ENCODE results near the gene GRM7.

Gene GRM7

GRCh38 chr3:6985848-6986247, 124.9 kb downstream of the GRM7 start:
- DNase-seq: no peak

- no peak for DNase-seq
Measured at GRCh38 chr3:6989608-6990291, 128.8 kb downstream of the GRM7 start.

- DNase-seq: no peak
Measured at GRCh38 chr3:6994081-6994668, 133.3 kb downstream of the GRM7 start.

DNA sequence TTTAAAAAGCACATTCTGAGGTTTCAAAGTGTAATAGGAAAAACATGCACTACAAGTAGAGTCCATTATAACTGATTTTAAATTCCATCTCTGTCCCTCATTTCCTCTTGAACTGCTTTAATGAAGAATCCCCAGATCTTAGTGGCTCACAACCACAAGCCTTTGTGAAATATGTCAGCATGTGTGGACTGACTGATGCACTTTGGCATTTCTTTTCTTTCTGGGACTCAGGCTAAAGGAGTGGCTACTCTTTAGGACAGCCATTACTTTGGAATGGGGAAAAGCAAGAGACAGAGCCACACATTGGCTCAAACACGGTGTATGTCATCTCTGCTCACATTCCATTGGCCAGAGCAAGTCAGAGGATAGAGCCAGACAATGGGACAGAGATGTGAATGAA, 139.6 kb downstream of the GRM7 start:
- DNase-seq: no peak

- no peak for DNase-seq
Measured at GRCh38 chr3:7001370-7001769, 140.5 kb downstream of the GRM7 start.

DNA sequence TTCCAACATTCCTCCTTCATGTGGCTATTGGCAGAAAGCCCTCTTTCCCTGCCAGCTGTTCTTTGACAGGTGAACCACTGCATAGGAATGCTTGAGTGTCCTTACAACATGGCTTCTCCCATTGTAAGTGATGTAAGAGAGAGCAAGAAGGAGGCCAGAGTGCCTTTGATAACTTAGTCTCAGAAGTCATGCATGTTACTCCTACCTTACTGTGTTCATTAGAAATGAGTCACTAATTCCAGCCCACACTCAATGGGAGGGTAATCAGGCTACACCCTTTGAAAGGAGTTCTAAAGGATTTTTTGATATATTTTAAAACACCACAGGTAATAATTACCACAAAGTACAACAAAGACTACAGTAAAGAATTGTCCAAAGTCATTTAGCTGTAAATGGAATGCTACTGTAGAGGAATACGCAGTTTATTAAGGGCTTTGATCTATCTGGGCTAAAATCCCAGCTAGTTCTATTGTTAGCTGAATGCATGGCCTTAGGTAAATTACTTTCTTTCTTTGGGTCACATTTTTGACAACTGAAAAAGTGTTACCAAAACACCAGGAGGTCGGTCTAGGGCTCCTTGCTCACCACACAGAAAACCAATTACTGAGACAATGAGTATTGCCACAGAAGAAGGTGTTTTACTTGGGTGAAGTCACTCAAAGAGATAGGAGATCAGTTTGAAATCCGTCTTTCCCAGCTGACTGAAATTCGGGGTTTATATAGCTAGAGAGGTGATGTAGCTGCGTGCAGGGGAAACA, 154.9 kb downstream of the GRM7 start:
- no peak for DNase-seq

GRCh38 chr3:7025581-7026300, 164.8 kb downstream of the GRM7 start:
- no peak for DNase-seq

GRCh38 chr3:7029562-7029961, 168.6 kb downstream of the GRM7 start:
- no peak for DNase-seq

- DNase-seq: no peak
Measured at GRCh38 chr3:7038394-7038793, 177.5 kb downstream of the GRM7 start.

DNA sequence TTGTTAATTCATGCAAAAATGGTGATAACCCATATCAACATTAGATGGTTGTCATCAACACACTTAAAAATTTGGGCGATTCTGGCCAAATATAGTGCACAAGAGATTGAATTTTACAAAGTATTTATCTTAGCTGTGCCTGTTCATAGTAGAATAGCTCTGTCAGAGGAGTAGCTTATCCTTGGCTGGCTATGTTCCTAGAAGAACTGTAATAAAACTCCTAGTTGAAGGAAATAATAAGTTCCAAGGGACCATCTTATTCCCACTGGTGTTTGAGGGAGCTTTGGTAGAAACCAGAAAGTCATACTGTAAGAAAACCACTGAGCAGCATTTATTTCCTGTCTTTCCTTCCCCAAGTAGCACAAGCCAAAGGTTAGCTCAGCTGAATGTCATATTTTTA, 201.8 kb downstream of the GRM7 start:
- no peak for DNase-seq

DNA sequence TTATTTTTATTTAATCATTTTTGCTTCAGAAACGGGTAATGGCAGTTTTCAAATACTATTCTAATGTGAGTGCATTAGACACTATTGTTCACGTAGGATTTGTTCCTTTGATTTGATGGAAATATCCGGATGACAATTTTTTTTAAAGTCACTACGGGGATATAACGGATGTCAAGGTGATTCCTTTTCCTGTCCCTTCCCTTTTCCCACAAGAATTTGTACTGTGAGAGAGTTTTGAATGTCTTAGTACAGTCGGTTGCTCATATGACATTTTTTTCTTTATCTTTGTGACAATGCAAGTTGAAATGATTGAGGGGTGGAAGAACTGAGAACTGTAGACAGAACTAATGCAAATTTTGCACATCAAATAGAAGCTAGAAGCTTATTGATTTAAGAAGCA, 209.5 kb downstream of the GRM7 start:
- DNase-seq: no peak

DNA sequence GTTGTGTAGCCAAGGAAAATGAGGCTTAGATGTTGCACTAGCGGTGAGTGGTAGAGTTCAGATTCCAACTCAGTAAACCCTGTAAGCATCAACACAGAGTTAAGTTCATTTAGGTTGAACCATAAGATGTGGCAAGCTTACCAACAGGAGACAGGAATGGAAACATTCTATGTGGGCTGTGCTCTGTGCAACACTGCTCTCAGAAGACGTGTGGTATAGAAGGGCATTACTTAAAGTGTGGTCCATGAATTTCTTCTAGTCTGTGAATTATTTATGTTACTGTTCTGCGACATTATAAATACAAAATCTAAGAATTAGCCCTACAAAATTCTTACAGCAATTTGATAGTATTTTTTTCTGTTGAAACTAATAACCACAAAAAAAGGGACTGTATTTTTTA, 213.3 kb downstream of the GRM7 start:
- DNase-seq: no peak

- no peak for DNase-seq
Measured at GRCh38 chr3:7075117-7075516, 214.2 kb downstream of the GRM7 start.

- DNase-seq: no peak
Measured at GRCh38 chr3:7075901-7076300, 215.0 kb downstream of the GRM7 start.

DNA sequence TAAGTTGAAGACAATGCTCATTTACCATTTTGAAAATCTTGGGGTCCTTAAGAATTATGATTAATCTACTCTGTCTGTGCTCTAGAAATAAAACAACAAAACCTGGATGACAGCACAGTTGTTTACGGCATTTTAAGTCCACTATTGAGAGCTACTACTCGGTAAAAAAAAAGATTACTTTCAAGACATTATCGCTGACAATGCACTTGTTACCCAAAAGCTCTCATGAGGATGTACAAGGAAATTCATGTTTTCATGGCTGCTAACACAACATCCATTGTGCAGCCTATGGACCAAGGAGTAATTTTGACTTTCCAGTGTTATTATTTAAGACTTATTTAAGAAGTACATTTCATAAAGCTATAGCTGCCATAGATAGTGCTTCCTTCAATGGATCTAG, 221.3 kb downstream of the GRM7 start:
- no peak for DNase-seq

DNA sequence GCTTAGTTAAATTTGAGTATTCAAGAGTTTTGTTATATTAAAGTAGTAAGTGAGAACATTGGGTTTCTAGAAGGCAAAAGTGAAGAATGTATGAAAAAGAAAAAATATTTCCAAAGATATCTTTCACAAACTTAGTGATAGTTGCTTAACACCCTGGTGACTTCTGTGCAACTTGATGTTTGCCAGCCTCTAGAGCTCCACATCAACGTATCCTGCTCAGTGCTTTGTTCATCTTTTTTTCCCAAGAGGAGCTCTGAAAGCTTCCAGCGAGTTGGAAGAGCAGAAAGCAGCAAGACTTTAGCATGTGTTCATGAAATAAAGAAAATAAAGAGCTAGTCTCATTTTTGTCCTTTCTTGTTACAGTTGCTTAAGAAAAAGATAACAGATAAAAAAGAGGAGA, 225.5 kb downstream of the GRM7 start:
- DNase-seq: no peak

DNA sequence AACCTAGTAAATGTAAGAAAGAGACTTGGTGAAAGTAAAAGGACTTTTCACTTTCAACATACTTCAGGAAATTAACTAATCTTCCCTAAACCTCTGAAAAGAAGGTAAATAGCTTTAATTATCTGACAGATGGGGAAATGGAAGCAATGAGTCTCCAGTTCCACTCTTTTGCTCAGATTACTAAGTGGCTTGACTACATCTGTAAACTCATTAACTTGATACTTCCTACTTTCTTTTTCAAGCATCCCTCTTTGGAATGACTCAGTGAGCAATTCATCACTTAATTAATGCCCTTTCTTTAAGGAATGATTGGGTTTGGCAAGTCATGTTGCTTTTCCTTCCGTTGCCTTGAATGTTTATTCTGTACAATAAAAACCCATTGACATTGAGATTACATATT, 234.2 kb downstream of the GRM7 start:
- DNase-seq: no peak

- DNase-seq: no peak
Measured at GRCh38 chr3:7100136-7100535, 239.2 kb downstream of the GRM7 start.

DNA sequence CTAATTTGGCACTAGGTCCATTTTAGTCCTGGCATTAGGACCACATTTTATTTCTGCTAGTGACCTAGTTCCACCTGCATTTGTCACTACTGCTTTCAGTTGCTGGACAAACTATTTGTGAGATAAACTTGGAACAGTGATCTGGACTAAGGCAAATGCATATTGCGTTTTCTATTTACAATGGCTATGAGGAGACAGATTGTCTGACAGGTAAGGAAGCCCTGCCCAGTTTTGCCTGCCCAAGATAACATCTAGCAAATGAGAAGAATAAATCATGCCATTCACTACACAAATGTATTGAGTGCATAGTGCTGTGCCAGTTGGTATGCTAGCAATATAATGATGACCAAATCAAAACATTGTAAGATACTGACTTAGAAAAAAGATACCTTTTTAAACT, 245.7 kb downstream of the GRM7 start:
- DNase-seq: no peak

DNA sequence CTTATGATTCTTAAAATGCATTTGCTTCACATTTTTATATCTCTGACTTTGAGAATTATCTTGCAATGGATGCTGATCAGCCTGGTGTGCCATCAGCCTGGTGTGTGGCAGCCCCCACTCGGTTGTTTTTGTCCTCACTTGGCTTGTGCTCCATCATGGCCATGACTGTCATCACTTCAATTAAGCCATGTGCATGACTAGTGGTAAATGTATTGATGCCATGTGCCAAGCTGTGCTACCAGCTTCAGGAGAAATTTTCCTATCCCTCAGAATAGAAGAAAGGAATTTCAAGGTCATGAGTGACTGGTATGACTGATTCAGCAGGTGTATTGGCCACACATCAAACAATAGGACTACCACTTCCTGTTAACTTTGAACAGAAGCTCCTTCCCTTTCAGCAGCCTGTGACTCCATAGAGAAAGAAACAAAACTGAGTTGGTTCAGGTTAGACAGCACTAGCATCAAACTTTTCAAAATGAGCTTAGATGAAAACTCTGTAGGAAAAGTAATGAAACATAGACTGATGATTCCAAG, 251.7 kb downstream of the GRM7 start:
- no peak for DNase-seq

DNA sequence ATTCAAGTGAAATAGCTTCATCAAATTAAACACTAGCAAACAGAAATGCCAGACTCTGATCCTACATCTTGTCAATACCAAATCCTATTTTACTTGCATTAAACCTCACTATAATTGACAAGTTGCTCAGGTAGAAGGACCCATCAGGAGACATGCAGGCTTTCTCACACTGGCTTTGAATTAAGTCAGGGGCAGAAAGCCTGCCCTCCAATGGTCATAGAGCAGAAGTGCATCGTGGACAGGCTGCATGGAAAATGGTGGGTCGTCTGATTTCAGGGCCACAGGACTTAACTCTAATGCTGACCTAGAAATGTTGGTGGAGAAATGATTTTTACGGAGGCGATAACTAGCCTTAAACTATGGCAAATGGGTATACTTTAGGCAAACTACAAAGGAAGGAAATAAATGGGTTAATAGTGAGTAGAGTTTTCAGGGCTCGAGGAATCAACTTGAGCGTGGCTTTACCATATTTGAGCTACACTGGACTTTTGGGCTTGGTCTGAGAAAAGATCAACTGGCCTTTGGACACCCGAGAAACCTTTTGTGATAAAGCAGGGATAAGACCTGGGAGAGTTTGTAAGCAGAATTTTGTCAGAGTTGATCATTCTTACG, 283.9 kb downstream of the GRM7 start:
- DNase-seq: no peak

GRCh38 chr3:7146529-7146928, 285.6 kb downstream of the GRM7 start:
- no peak for DNase-seq

DNA sequence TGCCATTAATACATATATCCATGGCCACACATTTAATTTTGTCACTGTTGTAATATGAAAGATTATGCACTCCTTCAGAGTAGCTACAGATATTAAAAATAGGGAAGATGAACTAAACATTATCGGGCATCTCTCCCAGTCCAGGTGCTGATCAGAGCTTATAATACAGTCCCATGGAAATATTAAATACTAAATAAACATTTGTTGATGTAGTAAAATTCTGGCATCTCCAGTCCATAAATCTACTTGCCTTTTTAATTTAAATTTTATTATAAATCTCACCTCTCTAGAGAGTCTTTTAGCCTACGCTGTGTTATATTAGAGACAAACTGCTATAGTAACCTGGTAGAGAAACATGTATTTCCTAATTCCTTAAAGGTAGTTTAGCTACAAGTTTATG, 297.6 kb downstream of the GRM7 start:
- DNase-seq: no peak

Data from activated CD8-positive, alpha-beta memory T cell treated with anti-CD3 and anti-CD28 coated beads, Interleukin-2, amount 50 U/mL, for 4 hours (primary cell).